Measurements from ENCODE around the gene EFS.

- no peak for TF ChIP-seq CTCF (IDR thresholded peaks at IDR 0.05; ENCODE audit: low read length)
- no peak for TF ChIP-seq EZH2 (optimal IDR thresholded peaks at IDR 0.05; ENCODE audit: low read depth, low read length)
These were observed 42.7 kb upstream of the EFS start, which contains the start of gene MYH6 for GRCh38 chr14:23407516-23408306.

Data from MM.1S (cell line).